ENCODE data around the gene PHOX2A.

PHOX2A gene

DNA sequence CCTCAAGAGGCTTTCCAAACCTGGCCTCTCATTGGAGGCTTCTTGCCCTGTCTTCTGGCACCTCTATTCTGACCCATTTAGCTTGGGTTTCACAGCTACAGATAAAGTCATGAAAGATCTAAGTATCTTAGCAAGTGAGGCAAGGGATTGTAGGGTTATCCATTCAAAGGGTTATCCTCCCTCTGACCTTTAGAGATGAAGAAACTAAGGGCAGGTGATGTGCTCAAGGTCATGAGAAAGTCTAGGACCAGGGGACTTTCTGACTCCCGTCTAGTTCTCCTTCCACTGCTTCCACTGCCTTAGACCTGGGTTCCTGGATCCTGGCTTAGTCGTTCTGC lies 7.2 kb downstream of the PHOX2A start:
- no peak for DNase-seq (ENCODE audit: low read depth, low spot score)
- POLR2A ChIA-PET: interaction anchor here (0.7 to 1.0 kb wide), 2 partner anchors 9 to 109 kb away, joined by 3 to 4 read pairs; no protein-coding TSS in a partner anchor
- TF ChIP-seq, protein P1, sequence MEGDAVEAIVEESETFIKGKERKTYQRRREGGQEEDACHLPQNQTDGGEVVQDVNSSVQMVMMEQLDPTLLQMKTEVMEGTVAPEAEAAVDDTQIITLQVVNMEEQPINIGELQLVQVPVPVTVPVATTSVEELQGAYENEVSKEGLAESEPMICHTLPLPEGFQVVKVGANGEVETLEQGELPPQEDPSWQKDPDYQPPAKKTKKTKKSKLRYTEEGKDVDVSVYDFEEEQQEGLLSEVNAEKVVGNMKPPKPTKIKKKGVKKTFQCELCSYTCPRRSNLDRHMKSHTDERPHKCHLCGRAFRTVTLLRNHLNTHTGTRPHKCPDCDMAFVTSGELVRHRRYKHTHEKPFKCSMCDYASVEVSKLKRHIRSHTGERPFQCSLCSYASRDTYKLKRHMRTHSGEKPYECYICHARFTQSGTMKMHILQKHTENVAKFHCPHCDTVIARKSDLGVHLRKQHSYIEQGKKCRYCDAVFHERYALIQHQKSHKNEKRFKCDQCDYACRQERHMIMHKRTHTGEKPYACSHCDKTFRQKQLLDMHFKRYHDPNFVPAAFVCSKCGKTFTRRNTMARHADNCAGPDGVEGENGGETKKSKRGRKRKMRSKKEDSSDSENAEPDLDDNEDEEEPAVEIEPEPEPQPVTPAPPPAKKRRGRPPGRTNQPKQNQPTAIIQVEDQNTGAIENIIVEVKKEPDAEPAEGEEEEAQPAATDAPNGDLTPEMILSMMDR (IDR thresholded peaks at IDR 0.05; ENCODE audit: insufficient read depth, low read length, missing control alignments): no peak
- CTCF ChIA-PET: interaction anchor here (1.1 to 5.9 kb wide), 10 partner anchors 9 to 234 kb away, joined by 3 to 76 read pairs (median 8); partner anchors contain the start of gene INPPL1
- H3K4me3 ChIP-seq (ENCODE audit: low read depth, low read length): no peak overlapping the region

DNA sequence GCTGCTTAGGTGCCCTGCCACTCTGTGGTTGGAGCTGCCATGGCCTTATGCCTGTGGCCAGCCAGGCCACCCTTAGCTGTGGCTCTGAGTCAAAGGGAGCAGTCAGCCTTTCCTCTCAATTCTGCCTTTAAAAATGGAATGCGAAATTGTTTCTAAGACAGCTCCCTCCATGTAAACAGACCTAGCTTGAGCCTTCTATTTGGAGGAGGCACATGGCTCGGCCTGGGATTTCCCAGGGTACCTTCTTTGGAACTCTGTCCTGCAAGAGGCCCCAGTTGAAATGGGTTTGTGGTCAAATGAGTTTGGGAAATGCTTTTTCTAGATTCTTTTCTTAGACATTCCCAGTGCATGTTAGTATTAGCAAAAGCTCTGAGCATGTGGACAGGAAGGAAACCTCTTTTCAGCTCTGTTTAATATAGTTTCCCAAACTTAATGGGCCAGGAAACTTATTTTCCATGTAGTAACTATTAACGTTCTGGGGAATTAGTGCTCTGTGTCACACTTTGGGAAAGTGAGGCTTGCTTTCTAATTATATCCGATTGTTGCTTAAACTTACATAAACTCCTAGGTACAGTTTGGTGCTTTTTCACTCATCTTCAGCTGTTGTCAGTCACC lies 7.8 kb downstream of the PHOX2A start:
- DNase-seq (ENCODE audit: low read depth, low spot score): no peak
- ChIA-PET CTCF (interaction anchor here (1.1 to 5.9 kb wide), 11 partner anchors 10 to 234 kb away, joined by 3 to 76 read pairs (median 6); partner anchors contain the start of gene INPPL1), POLR2A (interaction anchor here (0.7 to 1.0 kb wide), 3 partner anchors 9 to 13 kb away, joined by 3 to 4 read pairs (median 3); no protein-coding TSS in a partner anchor)
- TF ChIP-seq, protein P1 (IDR thresholded peaks at IDR 0.05; ENCODE audit: insufficient read depth, low read length, missing control alignments): no peak
- H3K4me3 ChIP-seq (ENCODE audit: low read depth, low read length): no peak overlapping the region

DNA sequence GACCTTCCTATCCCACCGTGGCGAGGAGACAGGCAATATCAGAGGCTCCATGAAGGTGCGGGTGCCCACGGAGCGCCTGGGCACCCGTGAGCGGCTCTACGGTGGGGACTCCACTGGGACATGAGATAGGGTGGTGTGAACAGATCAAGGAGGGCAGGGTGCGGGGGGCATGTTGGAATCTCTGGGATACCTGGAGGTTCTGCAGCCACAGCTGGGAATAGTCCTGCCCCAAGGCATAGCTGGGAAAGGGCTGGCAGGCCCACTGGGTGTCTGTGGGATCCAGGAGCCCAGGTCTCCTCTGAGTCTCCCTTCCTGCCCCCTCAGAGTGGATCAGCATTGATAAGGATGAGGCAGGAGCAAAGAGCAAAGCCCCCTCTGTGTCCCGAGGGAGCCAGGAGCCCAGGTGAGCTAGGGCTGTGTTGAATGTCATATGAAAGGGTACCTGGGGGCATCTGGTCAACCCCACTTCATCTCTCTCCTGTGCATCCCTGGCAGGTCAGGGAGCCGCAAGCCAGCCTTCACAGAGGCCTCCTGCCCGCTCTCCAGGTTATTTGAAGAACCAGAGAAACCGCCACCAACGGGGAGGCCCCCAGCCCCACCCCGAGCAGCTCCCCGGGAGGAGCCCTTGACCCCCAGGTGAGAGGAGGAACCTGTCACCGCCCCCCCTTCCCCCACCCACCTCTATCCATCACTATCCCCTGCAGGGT lies 8.5 kb downstream of the PHOX2A start:
- TF ChIP-seq, protein P1 (IDR thresholded peaks at IDR 0.05; ENCODE audit: insufficient read depth, low read length, missing control alignments): no peak
- no peak overlapping the region for H3K4me3 ChIP-seq (ENCODE audit: low read depth, low read length)
- ChIA-PET CTCF (interaction anchor here (0.6 to 5.9 kb wide), 13 partner anchors 9 to 235 kb away, joined by 3 to 76 read pairs (median 6); partner anchors contain the start of gene INPPL1), POLR2A (interaction anchor here (0.7 to 1.0 kb wide), 3 partner anchors 8 to 12 kb away, joined by 3 to 4 read pairs (median 3); no protein-coding TSS in a partner anchor)
- no peak for DNase-seq (ENCODE audit: low read depth, low spot score)

DNA sequence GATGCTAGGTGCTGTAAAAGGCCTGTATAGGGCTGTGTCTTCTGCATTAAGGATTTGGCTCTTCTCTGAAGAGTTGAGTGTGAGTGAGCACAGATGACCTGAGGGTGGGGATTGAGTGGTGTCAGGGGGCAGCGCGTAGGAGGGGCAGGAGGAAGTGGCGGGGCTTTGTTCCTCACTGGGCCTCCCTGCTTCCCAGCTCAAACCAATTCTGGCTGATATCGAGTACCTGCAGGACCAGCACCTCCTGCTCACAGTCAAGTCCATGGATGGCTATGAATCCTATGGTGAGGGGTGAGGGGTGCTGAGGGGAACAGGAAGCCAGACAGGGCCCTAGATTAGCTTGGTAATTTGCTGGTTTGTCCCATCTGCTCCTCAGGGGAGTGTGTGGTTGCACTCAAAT lies 9.1 kb downstream of the PHOX2A start:
- H3K4me3 ChIP-seq (ENCODE audit: low read depth, low read length): no peak overlapping the region
- POLR2A ChIA-PET: interaction anchor here (0.7 kb wide), 1 partner anchor 179 kb away, joined by 5 read pairs; no protein-coding TSS in a partner anchor
- TF ChIP-seq, protein P1 (IDR thresholded peaks at IDR 0.05; ENCODE audit: insufficient read depth, low read length, missing control alignments): no peak
- no peak for DNase-seq (ENCODE audit: low read depth, low spot score)
- CTCF ChIA-PET: interaction anchor here (0.6 to 5.9 kb wide), 7 partner anchors 8 to 210 kb away, joined by 3 to 76 read pairs (median 6); partner anchors contain the start of gene INPPL1

DNA sequence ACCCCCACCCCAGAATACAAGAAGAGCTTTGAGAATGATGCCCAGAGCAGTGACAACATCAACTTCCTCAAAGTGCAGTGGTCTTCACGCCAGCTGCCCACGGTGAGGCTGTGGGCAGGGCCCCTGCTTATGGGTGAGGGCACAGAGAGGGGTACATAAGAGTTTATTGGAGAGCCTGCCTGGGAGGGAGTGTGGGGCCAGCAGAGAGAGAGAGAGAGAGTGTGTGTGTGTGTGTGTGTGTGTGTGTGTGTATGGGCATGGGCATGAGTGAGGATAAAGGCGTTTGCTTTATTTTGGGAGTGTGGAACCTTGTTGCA lies 9.5 kb downstream of the PHOX2A start:
- H3K4me3 ChIP-seq (ENCODE audit: low read depth, low read length): no peak overlapping the region
- TF ChIP-seq, protein P1 (IDR thresholded peaks at IDR 0.05; ENCODE audit: insufficient read depth, low read length, missing control alignments): no peak
- DNase-seq (ENCODE audit: low read depth, low spot score): no peak
- ChIA-PET POLR2A (interaction anchor here (0.6 to 0.7 kb wide), 2 partner anchors 177 to 179 kb away, joined by 4 to 5 read pairs; no protein-coding TSS in a partner anchor), CTCF (interaction anchor here (0.9 to 5.9 kb wide), 4 partner anchors 8 to 210 kb away, joined by 3 to 76 read pairs (median 10); partner anchors contain the start of gene INPPL1)
